HUES64 (cell line): ENCODE measurements around the gene INTS1.

Experiments
- H3K27ac ChIP-seq: 2 replicates; pipeline ENCODE4 v1.7.0; 2013; ENCODE audit warnings: low read depth, low read length, inconsistent platforms
- H3K27me3 ChIP-seq: 2 replicates; pipeline ENCODE4 v1.6.1; 2013; ENCODE audit warnings: mild to moderate bottlenecking, low read length; ENCODE audit not compliant: insufficient read depth
- H3K36me3 ChIP-seq: 2 replicates; pipeline ENCODE4 v1.6.1; 2013; ENCODE audit warnings: mild to moderate bottlenecking, low read length; ENCODE audit not compliant: insufficient read depth
- H3K4me1 ChIP-seq: 2 replicates; pipeline ENCODE4 v1.6.1; 2013; ENCODE audit warnings: mild to moderate bottlenecking, low read length, moderate library complexity; ENCODE audit not compliant: insufficient read depth
- H3K4me3 ChIP-seq: 2 replicates; pipeline ENCODE4 v1.5.1; 2013; ENCODE audit warnings: mild to moderate bottlenecking, low read length, moderate library complexity
- H3K9ac ChIP-seq: 2 replicates; pipeline ENCODE4 v1.6.1; 2013; ENCODE audit warnings: mild to moderate bottlenecking, low read depth, low read length
- H3K9me3 ChIP-seq: 2 replicates; pipeline ENCODE4 v1.6.1; 2013; ENCODE audit warnings: low read depth, low read length; ENCODE audit not compliant: insufficient read depth
- WGBS: fragments of 150-250, 120-280 bp; methylation state at CpG from one replicate; pipeline ENCODE4 v1.1.7; 2013; ENCODE audit warnings: missing lambda C conversion rate; 5-methylcytosine and 5-hydroxymethylcytosine counted together

INTS1 gene

GRCh38 chr7:1441615-1442354 is 62.4 kb downstream of the INTS1 start:
- Histone ChIP-seq H3K9me3 (no peaks in the 10 kb centered on the region), H3K27ac (no peak overlapping the region), H3K9ac (no peak overlapping the region), H3K27me3 (no peaks in the 10 kb centered on the region), H3K4me3 (no peak overlapping the region), H3K4me1 (no peaks in the 10 kb centered on the region), H3K36me3 (no peaks in the 10 kb centered on the region)
- WGBS = 91% methylated on average over 41 of the region's 41 CpGs

DNA sequence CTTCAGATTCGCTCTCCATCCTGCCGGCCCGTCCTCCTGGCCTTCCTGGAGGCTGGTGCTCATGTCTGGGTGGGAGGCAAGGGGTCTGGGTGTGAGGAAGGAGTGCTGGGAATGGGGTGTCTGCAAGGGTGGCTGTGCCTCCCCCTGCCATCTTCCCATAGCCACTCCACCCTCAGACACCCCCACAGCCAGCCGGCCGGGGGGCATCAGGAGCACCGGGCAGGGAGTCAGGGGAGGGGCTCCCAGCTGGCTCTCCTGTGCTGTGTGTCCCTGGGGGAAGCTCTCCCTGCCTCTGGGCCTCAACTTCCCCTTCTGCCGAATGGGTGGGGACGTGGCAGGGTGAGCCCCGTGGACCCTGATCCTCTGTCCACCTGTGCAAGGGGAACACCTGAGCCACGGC is 63.6 kb downstream of the INTS1 start:
- Histone ChIP-seq H3K4me1 (no peaks in the 10 kb centered on the region), H3K4me3 (no peak overlapping the region), H3K9me3 (no peaks in the 10 kb centered on the region), H3K27me3 (no peaks in the 10 kb centered on the region), H3K27ac (no peak overlapping the region), H3K36me3 (no peaks in the 10 kb centered on the region), H3K9ac (no peak overlapping the region)
- 95% methylated on average over 10 of the region's 10 CpGs for WGBS

DNA sequence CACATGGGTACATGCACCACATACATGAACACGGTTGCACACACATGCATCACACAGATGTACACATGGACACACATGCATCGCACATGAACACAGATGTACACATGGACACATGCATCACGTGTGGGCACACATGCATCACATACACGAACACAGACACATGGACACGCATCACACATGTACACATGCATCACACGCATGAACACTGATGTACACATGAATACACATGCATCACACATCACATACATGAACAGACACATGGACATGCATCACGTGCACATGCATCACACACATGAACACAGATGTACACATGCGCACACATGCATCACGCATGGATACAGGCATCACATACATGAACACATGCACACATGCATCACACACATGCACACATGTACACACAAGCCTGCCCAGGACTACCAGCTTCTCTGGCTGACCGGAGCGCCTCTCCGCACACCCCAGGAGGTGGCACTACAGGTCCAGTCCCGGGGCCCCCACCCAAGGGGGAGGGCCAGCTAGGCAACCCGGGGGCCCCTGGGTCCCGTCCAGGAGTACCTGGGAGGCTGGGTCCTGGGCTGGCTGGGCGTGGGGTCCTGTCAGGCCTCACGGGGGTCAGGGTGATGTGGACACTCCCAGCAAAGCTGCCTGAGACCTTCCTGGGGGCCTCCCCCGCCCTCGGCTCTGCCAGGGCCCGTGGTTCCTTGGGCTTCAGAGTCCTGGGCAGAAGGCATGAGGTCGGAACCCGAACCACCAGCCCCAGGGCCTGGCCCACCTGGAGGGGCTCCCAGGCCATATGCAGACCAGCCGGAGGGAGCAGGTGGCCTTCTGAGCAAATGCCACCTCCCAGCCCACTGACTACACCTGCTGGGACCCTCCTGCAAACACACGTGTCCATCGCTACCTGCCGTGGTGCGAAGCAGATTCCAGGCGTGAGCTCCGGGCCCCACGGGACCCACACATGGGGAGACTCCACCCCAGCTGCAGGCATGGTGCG is 64.5 kb downstream of the INTS1 start:
- no peak overlapping the region for H3K9ac ChIP-seq
- H3K9me3 ChIP-seq = no peaks in the 10 kb centered on the region
- no peak overlapping the region for H3K27ac ChIP-seq
- no peaks in the 10 kb centered on the region for H3K4me1 ChIP-seq
- no peak overlapping the region for H3K4me3 ChIP-seq
- 94% methylated on average over 31 of the region's 31 CpGs for WGBS
- no peaks in the 10 kb centered on the region for H3K27me3 ChIP-seq
- H3K36me3 ChIP-seq = no peaks in the 10 kb centered on the region

- no peak overlapping the region for H3K9ac ChIP-seq
- H3K36me3 ChIP-seq = no peaks in the 10 kb centered on the region
- H3K9me3 ChIP-seq = no peaks in the 10 kb centered on the region
- no peak overlapping the region for H3K4me3 ChIP-seq
- WGBS = 94% methylated on average over 15 of the region's 15 CpGs
- H3K27me3 ChIP-seq = no peaks in the 10 kb centered on the region
- no peak overlapping the region for H3K27ac ChIP-seq
- H3K4me1 ChIP-seq = no peaks in the 10 kb centered on the region
Observed at GRCh38 chr7:1438821-1439220, 65.4 kb downstream of the INTS1 start.

DNA sequence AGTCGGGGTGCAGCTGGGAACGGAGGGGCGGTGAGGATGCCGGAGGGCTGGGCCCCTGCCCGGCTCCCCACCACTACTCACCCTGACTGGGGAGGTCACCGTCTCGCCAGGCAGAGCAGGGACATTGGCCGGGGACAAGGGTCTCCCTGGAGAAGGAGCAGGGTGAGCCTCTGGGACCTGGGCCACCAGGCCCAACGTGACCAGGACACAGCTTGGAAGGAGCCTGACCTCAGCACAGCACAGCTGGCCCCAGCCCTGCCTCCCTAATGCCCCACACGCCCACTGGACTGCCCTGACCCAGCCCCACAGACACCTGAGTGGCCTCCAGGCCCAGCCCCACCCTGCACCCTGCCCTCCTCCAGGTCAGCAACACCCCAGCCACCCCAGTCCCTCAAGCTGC is 66.0 kb downstream of the INTS1 start:
- Histone ChIP-seq H3K9ac (no peak overlapping the region), H3K36me3 (no peaks in the 10 kb centered on the region), H3K27ac (no peak overlapping the region), H3K27me3 (no peaks in the 10 kb centered on the region), H3K4me1 (no peaks in the 10 kb centered on the region), H3K4me3 (no peak overlapping the region), H3K9me3 (no peaks in the 10 kb centered on the region)
- WGBS = 92% methylated on average over 10 of the region's 10 CpGs

GRCh38 chr7:1437155-1437880 is 66.9 kb downstream of the INTS1 start:
- H3K9ac ChIP-seq = no peak overlapping the region
- H3K27ac ChIP-seq = no peak overlapping the region
- no peaks in the 10 kb centered on the region for H3K9me3 ChIP-seq
- H3K36me3 ChIP-seq = no peaks in the 10 kb centered on the region
- H3K4me3 ChIP-seq = no peak overlapping the region
- H3K4me1 ChIP-seq = no peaks in the 10 kb centered on the region
- H3K27me3 ChIP-seq = no peaks in the 10 kb centered on the region
- 95% methylated on average over 43 of the region's 43 CpGs for WGBS

DNA sequence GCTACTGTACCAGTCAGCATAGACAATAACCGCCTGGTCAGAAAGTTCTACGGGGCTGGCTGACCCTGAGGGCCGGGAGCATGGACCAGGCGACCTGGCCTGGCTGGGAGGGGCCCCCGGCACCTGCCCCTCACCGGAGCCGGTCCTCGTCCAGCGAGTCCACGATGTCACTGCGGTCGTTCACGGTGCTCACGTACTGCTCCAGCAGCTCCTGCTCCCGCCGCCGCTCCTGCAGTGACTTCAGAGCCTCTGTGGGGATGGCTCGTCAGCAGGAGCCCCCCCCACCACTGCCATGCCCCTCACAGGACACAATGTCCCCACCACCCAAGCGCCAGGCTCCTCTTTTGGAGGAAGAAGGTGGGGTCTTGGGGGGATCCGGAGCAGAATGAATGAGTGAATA is 67.6 kb downstream of the INTS1 start:
- no peaks in the 10 kb centered on the region for H3K9me3 ChIP-seq
- 95% methylated on average over 20 of the region's 20 CpGs for WGBS
- H3K36me3 ChIP-seq = no peaks in the 10 kb centered on the region
- H3K27ac ChIP-seq = no peak overlapping the region
- no peak overlapping the region for H3K4me3 ChIP-seq
- H3K9ac ChIP-seq = no peak overlapping the region
- H3K27me3 ChIP-seq = no peaks in the 10 kb centered on the region
- H3K4me1 ChIP-seq = no peaks in the 10 kb centered on the region

GRCh38 chr7:1434891-1435670 is 69.1 kb downstream of the INTS1 start:
- Histone ChIP-seq H3K4me3 (no peak overlapping the region), H3K9me3 (no peaks in the 10 kb centered on the region), H3K27me3 (no peaks in the 10 kb centered on the region), H3K4me1 (no peaks in the 10 kb centered on the region), H3K27ac (no peak overlapping the region), H3K36me3 (no peaks in the 10 kb centered on the region), H3K9ac (no peak overlapping the region)
- 92% methylated on average over 20 of the region's 22 CpGs for WGBS

- Histone ChIP-seq H3K9me3 (no peaks in the 10 kb centered on the region), H3K36me3 (no peaks in the 10 kb centered on the region), H3K9ac (no peak overlapping the region), H3K27ac (no peak overlapping the region), H3K4me3 (no peak overlapping the region), H3K27me3 (no peaks in the 10 kb centered on the region), H3K4me1 (no peaks in the 10 kb centered on the region)
- WGBS = 94% methylated on average over 35 of the region's 35 CpGs
Observed at GRCh38 chr7:1434165-1434718, 69.9 kb downstream of the INTS1 start.

DNA sequence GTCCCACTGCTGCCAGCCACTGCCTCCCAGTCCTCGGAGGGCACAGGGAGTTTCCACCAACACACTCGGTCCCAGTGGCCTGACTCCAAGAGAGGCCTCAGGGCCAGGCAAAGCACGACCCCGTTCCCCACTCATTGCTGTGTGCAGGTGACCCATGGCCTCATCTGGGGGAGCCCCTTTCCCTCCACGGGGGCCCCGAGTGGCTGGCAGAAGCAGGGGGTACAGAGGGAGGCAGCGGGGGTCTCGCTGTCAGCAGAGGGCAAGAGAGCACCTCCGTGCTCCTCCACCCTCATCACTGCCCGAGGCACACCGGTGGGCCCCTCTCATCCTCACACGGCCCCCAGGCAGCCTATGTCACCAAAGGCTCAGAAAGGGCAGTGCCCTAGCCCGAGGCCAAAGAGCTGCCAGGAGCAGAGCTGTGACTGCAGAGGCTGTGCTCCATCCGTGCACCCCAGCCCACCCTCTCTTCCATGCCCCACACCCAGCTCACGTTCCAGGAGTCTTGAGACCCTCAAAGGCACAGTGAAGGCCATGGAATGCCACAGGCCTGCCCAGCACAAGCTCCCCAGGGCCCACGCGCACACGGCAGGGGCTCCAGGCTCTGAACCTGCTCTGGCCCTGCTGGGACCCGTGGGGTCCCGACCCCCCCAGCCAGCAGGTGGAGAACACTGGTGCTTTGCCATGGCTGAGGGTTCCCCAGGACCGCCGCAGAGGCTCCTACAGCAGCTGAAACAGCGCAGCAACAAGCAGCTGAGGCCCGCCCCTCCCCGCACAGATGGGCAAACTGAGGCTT is 70.9 kb downstream of the INTS1 start:
- no peak overlapping the region for H3K4me3 ChIP-seq
- no peaks in the 10 kb centered on the region for H3K9me3 ChIP-seq
- H3K27ac ChIP-seq = no peak overlapping the region
- no peaks in the 10 kb centered on the region for H3K4me1 ChIP-seq
- no peaks in the 10 kb centered on the region for H3K27me3 ChIP-seq
- no peak overlapping the region for H3K9ac ChIP-seq
- H3K36me3 ChIP-seq = no peaks in the 10 kb centered on the region
- WGBS = 90% methylated on average over 25 of the region's 25 CpGs
